Measurements from ENCODE around the gene ZNF200.

ZNF200 gene

DNA sequence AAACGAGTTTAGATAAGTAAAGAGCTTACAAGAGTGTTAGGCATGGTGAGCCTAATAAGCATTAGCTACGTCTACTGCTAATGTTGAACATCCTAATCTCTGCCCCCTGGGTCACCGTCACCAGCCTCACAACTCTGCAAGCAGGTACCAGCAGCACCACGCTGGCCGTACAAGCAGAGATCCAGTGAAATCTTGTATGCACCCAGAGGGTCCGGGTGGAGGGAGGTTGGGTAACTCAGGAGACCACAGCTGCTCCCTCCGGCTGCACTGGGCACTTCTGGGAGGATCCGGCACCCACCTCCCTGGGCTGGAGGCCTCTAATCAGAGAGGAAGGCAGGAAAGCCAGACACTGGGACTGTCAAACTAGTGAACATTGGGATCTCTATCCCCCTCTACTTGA is 55.3 kb downstream of the ZNF200 start:
- in situ Hi-C loops (cut with HindIII; ENCODE audit: low sequenced_read_pairs), result no loop called here

- in situ Hi-C loops (cut with HindIII; ENCODE audit: low sequenced_read_pairs), result no loop called here
Observed at GRCh38 chr16:3175157-3176093, 59.5 kb downstream of the ZNF200 start.

- in situ Hi-C loops (cut with HindIII; ENCODE audit: low sequenced_read_pairs), result no loop called here
Observed at GRCh38 chr16:3174618-3175148, 60.3 kb downstream of the ZNF200 start.

DNA sequence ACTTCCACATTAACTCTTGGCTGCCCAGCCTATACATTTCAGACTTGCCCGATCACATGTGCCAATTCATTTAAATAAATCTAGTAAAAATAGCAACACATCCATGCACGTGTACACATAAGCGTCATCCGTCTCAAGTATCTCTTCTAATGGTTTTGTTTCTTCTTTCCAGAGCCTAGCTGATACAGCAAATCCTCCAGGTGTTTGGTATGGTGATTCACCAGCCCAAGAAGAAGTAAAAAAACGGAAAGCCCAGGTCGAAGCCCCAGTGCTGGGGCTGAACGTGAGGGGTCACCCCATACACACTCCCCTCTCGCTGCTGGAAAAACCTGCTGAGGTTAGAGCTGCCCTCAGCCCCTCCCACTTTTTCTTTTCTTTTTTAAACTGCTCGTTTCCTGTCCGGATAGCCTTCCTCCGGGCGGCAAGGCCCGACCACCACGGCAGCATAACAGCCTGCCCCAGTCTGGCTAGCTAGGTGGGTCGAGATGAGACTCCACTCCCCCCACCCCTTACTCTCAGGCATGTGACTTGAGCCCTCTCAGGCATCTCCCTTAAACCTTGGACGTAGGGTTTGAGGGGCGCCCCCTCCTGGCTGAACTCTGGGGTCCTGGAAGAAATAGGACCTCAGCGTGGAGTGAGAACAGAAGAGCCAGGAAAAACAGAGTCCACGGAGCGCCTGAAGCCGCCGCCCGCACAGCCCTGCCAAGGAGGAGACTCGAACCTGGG is 60.9 kb downstream of the ZNF200 start:
- in situ Hi-C loops (cut with HindIII; ENCODE audit: low sequenced_read_pairs), result no loop called here
